Smooth muscle cell (in vitro differentiated cells): Measurements from ENCODE around the gene AATF. TPM values are rescaled to one million over a fixed set of nuclear protein-coding genes. Genes with fewer than 3 reads are reported as not detected.

Experiments used
- DNase-seq: peaks from one replicate; lab custom pipeline; 2025; ENCODE audit not compliant: unreplicated experiment; lab: John Stamatoyannopoulos, UW
- H2AFZ ChIP-seq: fragments of 200-600 bp; sonication (generic); 2 replicates; pipeline ENCODE4 v1.6.0; 2016; ENCODE audit warnings: antibody characterized with exemption, low read depth, mild to moderate bottlenecking
- H3F3A ChIP-seq: fragments of 200-600 bp; sonication (generic); 2 replicates; pipeline ENCODE4 v1.6.0; 2017; ENCODE audit warnings: antibody characterized with exemption, low read depth
- H3K27ac ChIP-seq: fragments of 200-600 bp; sonication (generic); 2 replicates; pipeline ENCODE4 v1.5.1; 2016; ENCODE audit warnings: low read depth, mild to moderate bottlenecking
- H3K27me3 ChIP-seq: fragments of 200-600 bp; sonication (generic); 2 replicates; pipeline ENCODE4 v1.6.1; 2016; ENCODE audit warnings: low read depth, mild to moderate bottlenecking
- H3K36me3 ChIP-seq: fragments of 200-600 bp; sonication (generic); 2 replicates; pipeline ENCODE4 v1.5.1; 2016; ENCODE audit warnings: low read depth
- H3K4me1 ChIP-seq: fragments of 200-600 bp; sonication (generic); 2 replicates; pipeline ENCODE4 v1.5.1; 2016; ENCODE audit warnings: low read depth
- H3K4me2 ChIP-seq: fragments of 200-600 bp; sonication (generic); 2 replicates; pipeline ENCODE4 v1.6.0; 2016; ENCODE audit warnings: mild to moderate bottlenecking
- H3K4me3 ChIP-seq: fragments of 200-600 bp; sonication (generic); 2 replicates; pipeline ENCODE4 v1.5.1; 2016; ENCODE audit warnings: mild to moderate bottlenecking
- H3K79me2 ChIP-seq: fragments of 200-600 bp; sonication (generic); 2 replicates; pipeline ENCODE4 v1.6.0; 2016; ENCODE audit warnings: low read depth, mild to moderate bottlenecking
- H3K9ac ChIP-seq: fragments of 200-600 bp; sonication (generic); 2 replicates; pipeline ENCODE4 v1.6.0; 2016; ENCODE audit warnings: low read depth
- H3K9me3 ChIP-seq: fragments of 200-600 bp; sonication (generic); replicated peaks from 2 replicates; pipeline ENCODE4 v1.5.1; 2016; ENCODE audit warnings: low read depth
- H4K20me1 ChIP-seq: fragments of 200-600 bp; sonication (generic); 2 replicates; pipeline ENCODE4 v1.6.0; 2016; ENCODE audit warnings: low read depth
- WGBS: methylation state at CpG from one replicate; pipeline ENCODE4 v1.1.7; 2016; ENCODE audit warnings: low lambda C conversion rate; 5-methylcytosine and 5-hydroxymethylcytosine counted together
- polyA plus RNA-seq: library from polyadenylated mRNA; unstranded; fragments of >200 nt; fragmentation: Nextera tagmentation; extraction: Ambion mirVana; gene quantifications from 2 replicates; pipeline ENCODE4 v1.2.1, GENCODE V29; 2016
- total RNA-seq: library from RNA; depleted of rRNA; stranded (reverse); fragments of >200 nt; gene quantifications from 2 replicates; pipeline ENCODE4 v1.2.3, GENCODE V29; 2014
- TF ChIP-seq, protein P1 (sequence below): fragments of 200-600 bp; sonication (generic); IDR thresholded peaks from 2 replicates; pipeline ENCODE4 v1.5.1; 2017; ENCODE audit warnings: borderline replicate concordance, mild to moderate bottlenecking, antibody characterized with exemption; ENCODE audit not compliant: insufficient read depth, poor library complexity, severe bottlenecking

AATF gene
- total and polyA plus RNA-seq, 2 experiments from 2014 or later, result 18.5 to 38.0 TPM

DNA sequence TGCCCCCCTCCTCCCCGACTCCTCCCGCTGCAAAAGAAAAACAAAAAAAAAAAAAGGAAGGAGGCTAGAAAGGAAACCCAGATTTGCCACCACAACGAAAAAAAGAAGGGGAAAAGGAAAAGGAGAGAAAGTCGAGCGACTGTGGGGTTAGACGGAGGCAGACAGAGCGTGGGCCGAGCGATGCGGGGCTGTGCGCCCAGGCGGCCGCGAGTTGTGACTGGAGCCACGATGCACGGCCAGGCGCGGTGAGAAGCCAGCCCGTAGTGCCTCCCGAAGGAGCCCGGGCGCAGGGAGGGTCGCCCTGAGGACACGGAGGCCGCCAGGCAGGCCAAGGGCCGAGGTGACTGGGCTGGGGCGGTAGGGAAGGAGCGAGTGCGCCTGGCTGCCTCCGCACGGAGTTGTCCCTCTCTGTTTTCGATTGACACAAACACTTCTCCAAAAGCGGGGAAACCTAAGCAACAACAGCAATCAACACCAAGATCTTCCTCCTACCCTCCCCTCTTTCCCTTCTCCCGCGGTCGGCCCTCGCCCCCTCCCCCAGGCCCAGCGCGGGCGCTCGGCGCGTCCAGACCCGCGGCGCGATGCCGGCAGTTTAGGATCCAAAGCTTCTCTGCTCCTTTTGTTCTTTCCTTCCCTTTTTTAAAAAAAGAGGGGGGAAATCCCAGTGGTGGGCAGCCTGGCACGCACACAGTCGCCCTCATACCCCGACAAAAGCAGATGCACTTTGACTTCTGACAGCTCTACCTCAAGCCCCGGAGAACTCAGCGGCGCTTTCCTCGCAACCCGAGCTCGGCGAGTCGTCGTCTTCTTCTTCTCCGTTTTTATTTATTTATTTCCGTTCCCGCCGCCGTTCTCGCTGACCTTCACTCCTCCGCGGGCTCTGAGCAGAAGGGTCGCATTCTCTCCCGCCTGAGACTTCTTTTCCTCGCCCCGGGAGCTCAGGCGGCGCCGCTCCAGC is 11.5 kb upstream of the AATF start, which contains the start of gene LHX1:
TSS of gene LHX1 (plus strand) at position 475 of the 958 bp plus-strand sequence. CDS start 723 bp downstream, outside the sequence.
- H3K36me3 ChIP-seq, result no peaks in the 10 kb centered on the region
- WGBS, result 1% methylated on average over 71 of the region's 75 CpGs
- DNase-seq, result no peak
- H3K9me3 ChIP-seq, result no peaks in the 10 kb centered on the region
- TF ChIP-seq, protein P1, sequence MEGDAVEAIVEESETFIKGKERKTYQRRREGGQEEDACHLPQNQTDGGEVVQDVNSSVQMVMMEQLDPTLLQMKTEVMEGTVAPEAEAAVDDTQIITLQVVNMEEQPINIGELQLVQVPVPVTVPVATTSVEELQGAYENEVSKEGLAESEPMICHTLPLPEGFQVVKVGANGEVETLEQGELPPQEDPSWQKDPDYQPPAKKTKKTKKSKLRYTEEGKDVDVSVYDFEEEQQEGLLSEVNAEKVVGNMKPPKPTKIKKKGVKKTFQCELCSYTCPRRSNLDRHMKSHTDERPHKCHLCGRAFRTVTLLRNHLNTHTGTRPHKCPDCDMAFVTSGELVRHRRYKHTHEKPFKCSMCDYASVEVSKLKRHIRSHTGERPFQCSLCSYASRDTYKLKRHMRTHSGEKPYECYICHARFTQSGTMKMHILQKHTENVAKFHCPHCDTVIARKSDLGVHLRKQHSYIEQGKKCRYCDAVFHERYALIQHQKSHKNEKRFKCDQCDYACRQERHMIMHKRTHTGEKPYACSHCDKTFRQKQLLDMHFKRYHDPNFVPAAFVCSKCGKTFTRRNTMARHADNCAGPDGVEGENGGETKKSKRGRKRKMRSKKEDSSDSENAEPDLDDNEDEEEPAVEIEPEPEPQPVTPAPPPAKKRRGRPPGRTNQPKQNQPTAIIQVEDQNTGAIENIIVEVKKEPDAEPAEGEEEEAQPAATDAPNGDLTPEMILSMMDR, result no peak
- H2AFZ ChIP-seq, result no peak within 1 kb of the TSS
- peaks cover 15% of the 10 kb centered on the region for H4K20me1 ChIP-seq
- peak within 1 kb of the TSS; percentile 34 for H3K4me3 ChIP-seq
- H3K4me1 ChIP-seq, result peaks cover 63% of the 10 kb centered on the region
- H3K79me2 ChIP-seq, result no peaks in the 10 kb centered on the region
- H3K27me3 ChIP-seq, result peaks cover 100% of the 10 kb centered on the region
- H3K27ac ChIP-seq, result no peak within 1 kb of the TSS
- H3K4me2 ChIP-seq, result peak within 1 kb of the TSS; percentile 82
- H3K9ac ChIP-seq, result no peak within 1 kb of the TSS
- no peaks in the 10 kb centered on the region for H3F3A ChIP-seq

DNA sequence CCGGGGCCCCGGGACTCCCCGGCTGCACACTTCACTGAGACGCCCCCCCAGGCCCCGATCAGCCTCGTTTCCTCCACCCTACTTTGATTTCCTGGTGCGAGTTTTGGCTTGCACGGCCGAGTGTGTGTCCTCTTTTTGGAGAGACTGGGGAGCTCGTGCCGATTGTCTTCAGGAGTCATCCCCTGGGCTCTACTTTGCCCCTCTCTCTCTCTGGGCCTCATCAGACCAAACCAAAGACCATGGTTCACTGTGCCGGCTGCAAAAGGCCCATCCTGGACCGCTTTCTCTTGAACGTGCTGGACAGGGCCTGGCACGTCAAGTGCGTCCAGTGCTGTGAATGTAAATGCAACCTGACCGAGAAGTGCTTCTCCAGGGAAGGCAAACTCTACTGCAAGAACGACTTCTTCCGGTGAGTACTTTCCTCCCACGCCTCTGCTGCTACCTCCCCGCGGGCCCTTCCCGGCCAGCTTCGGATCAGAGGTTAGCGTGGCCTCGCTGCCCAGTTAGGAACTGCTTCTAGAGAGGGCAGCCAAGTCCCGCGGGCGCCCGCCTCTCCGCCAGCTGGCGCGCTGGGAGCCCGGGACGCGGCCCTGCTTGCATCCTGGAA is 10.7 kb upstream of the AATF start:
- Histone ChIP-seq H4K20me1 (peaks cover 15% of the 10 kb centered on the region), H2AFZ (no peak overlapping the region), H3K4me3 (no peak overlapping the region), H3K27me3 (peaks cover 100% of the 10 kb centered on the region), H3K4me2 (peak overlapping the region; percentile 82), H3K27ac (no peak overlapping the region), H3K9me3 (no peaks in the 10 kb centered on the region), H3F3A (no peaks in the 10 kb centered on the region), H3K79me2 (no peaks in the 10 kb centered on the region), H3K4me1 (peaks cover 64% of the 10 kb centered on the region), H3K9ac (no peak overlapping the region), H3K36me3 (no peaks in the 10 kb centered on the region)
- no peak for DNase-seq
- WGBS, result 2% methylated on average over 36 of the region's 36 CpGs
- TF ChIP-seq, protein P1, result no peak

DNA sequence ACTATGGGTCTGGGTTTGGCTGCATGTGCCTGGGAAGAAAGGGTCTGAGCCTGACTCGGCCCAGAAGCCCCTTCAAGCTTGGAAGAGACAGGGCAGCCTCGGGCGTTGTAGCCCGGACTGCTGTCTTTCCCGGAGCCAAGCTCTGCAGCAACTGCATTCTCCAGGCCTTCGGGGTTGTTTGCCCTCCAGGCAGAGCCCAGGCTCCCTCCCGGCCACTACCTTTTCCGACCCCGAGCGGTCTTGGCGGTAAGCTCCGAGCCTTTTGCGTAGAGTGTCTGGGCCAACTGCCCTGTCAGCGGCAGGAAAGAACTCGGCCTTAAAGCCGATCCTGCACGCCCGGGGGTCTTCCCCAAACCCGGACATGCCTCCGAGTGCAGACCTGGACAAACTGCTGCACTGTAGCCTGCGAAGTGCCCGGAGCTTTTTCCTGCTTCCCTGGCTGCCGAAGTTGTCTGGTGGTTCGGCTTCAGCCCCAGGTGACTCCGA is 10.1 kb upstream of the AATF start:
- 2% methylated on average over 25 of the region's 25 CpGs for WGBS
- Histone ChIP-seq H3K9me3 (no peaks in the 10 kb centered on the region), H3K4me3 (no peak overlapping the region), H3K4me2 (peak overlapping the region; percentile 82), H3F3A (no peaks in the 10 kb centered on the region), H3K27me3 (peaks cover 100% of the 10 kb centered on the region), H3K9ac (no peak overlapping the region), H4K20me1 (peaks cover 15% of the 10 kb centered on the region), H2AFZ (no peak overlapping the region), H3K4me1 (peaks cover 60% of the 10 kb centered on the region), H3K36me3 (no peaks in the 10 kb centered on the region), H3K27ac (no peak overlapping the region), H3K79me2 (no peaks in the 10 kb centered on the region)
- no peak for DNase-seq
- TF ChIP-seq, protein P1, result no peak
